ENCODE results near the gene FGD4.
"Not testable (repeated sequence)": the region's sequence is repeated elsewhere in the genome, so short reads cannot be mapped to it uniquely, and the experiment has no call there.

DNA sequence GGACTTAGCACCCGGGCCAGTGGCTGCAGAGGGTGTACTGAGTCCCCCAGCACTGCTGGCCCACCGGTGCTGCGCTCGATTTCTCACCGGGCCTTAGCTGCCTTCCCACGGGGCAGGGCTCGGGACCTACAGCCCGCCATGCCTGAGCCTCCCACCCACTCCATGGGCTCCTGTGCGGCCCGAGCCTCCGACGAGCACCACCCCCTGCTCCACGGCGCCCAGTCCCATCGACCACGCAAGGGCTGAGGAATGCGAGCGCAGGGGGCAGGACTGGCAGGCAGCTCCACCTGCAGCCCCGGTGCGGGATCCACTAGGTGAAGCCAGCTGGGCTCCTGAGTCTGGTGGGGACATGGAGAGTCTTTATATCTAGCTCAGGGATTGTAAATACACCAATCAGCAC, 126.4 kb downstream of the FGD4 start:
- TF ChIP-seq, protein P1, sequence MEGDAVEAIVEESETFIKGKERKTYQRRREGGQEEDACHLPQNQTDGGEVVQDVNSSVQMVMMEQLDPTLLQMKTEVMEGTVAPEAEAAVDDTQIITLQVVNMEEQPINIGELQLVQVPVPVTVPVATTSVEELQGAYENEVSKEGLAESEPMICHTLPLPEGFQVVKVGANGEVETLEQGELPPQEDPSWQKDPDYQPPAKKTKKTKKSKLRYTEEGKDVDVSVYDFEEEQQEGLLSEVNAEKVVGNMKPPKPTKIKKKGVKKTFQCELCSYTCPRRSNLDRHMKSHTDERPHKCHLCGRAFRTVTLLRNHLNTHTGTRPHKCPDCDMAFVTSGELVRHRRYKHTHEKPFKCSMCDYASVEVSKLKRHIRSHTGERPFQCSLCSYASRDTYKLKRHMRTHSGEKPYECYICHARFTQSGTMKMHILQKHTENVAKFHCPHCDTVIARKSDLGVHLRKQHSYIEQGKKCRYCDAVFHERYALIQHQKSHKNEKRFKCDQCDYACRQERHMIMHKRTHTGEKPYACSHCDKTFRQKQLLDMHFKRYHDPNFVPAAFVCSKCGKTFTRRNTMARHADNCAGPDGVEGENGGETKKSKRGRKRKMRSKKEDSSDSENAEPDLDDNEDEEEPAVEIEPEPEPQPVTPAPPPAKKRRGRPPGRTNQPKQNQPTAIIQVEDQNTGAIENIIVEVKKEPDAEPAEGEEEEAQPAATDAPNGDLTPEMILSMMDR (conservative IDR thresholded peaks at IDR 0.05; ENCODE audit: low read depth, low read length), result not testable (repeated sequence)
- TF ChIP-seq CHD1, POLR2A, NFE2L2 (IDR thresholded peaks at IDR 0.05; ENCODE audit: low read depth, low read length): not testable (repeated sequence)

Measured in IMR-90 (cell line).